Psoas muscle (tissue), 8 donors: ENCODE results near the gene OPRM1. TPM values are rescaled to one million over a fixed set of nuclear protein-coding genes. Genes with fewer than 3 reads are reported as not detected.

Source experiments
- ATAC-seq, 4 donors: fragments of 200-7000 bp; cut with Tn5 transposase; one replicate each; pipeline ENCODE4 v1.9.1; 2020; ENCODE audit warnings: moderate library complexity in 3 of 4, mild to moderate bottlenecking in 2 of 4
- DNase-seq, 2 donors: peaks; one replicate each; pipeline ENCODE4 v3.0.0-alpha.2; 2020
- H3K27ac ChIP-seq: fragments of 200-600 bp; one replicate; pipeline ENCODE4 v1.8.0; 2022
- H3K27me3 ChIP-seq, 3 donors: fragments of 200-600 bp in 1 of 3; one replicate each; pipeline versions ENCODE4 v1.6.1 to v1.8.0; 2013 to 2022; ENCODE audit warnings: low read length in 2 of 3, mild to moderate bottlenecking in 2 of 3, moderate library complexity in 1 of 3; ENCODE audit not compliant: insufficient read depth in 3 of 3
- H3K36me3 ChIP-seq, 2 donors: fragments of 200-600 bp in 1 of 2; one replicate each; pipeline versions ENCODE4 v1.6.1 to v1.8.0; 2013 to 2022; ENCODE audit warnings: low read depth in 1 of 2, mild to moderate bottlenecking in 1 of 2, moderate library complexity in 1 of 2; ENCODE audit not compliant: insufficient read depth in 1 of 2
- H3K4me1 ChIP-seq: fragments of 200-600 bp; one replicate; pipeline ENCODE4 v1.8.0; 2022
- H3K4me3 ChIP-seq: fragments of 200-600 bp; one replicate; pipeline ENCODE4 v1.8.0; 2022; ENCODE audit warnings: mild to moderate bottlenecking
- H3K9me3 ChIP-seq: fragments of 200-600 bp; one replicate; pipeline ENCODE4 v1.8.0; 2022
- whole genome bisulfite sequencing, 3 donors: extraction: QIAGEN DNeasy Blood & Tissue Kit; methylation state at CpG; one replicate each; pipeline versions ENCODE4 v1.1.6 to v1.1.7; 2013; 5-methylcytosine and 5-hydroxymethylcytosine counted together
- intact Hi-C, 2 donors: fragments of 100-400 bp; cut with DNase I; formaldehyde crosslinking; loops; one replicate each; pipeline versions ENCODE4 v1.11.0 to v1.14.2; 2022
- polyA plus RNA-seq, 3 donors: library from polyadenylated mRNA; stranded (reverse); fragments of 200-250 nt; gene quantifications; one replicate each; pipeline ENCODE4 v1.2.3, GENCODE V29; 2013
- total RNA-seq, 4 donors: library from RNA; stranded (reverse); fragmentation: NEBNext Ultra II Directional in 2 of 4; extraction: Animal tissue kit (Norgen Biotek cat#: 25700) in 2 of 4; gene quantifications; one replicate each; pipeline versions ENCODE4 v1.2.1 to v1.2.4, GENCODE V29; 2021 to 2023
- TF ChIP-seq, protein P1 (sequence below): fragments of 200-600 bp; IDR thresholded peaks from one replicate; pipeline ENCODE4 v1.8.0; 2022; ENCODE audit warnings: antibody characterized with exemption
- donor health status: healthy with polysubstance abuse.
- donor health status: DM: no; HTN: no; CAD: no; lungs with moderate emphysema.
- donor health status: Bipolar disorder and iron deficiency.
- donor health status: healthy.
- donor health status: DM: yes; HTN: yes; CAD: no.
- donor health status: DM: no; HTN: no; CAD: no.
- donor health status: DM: no; HTN: no; CAD: no.
- donor health status: DM: yes; HTN: yes; CAD: no.

OPRM1 gene
- total and polyA plus RNA-seq, 7 donors, result not detected

GRCh38 chr6:154261688-154262397 is 222.8 kb downstream of the OPRM1 start:
- TF ChIP-seq, protein P1, sequence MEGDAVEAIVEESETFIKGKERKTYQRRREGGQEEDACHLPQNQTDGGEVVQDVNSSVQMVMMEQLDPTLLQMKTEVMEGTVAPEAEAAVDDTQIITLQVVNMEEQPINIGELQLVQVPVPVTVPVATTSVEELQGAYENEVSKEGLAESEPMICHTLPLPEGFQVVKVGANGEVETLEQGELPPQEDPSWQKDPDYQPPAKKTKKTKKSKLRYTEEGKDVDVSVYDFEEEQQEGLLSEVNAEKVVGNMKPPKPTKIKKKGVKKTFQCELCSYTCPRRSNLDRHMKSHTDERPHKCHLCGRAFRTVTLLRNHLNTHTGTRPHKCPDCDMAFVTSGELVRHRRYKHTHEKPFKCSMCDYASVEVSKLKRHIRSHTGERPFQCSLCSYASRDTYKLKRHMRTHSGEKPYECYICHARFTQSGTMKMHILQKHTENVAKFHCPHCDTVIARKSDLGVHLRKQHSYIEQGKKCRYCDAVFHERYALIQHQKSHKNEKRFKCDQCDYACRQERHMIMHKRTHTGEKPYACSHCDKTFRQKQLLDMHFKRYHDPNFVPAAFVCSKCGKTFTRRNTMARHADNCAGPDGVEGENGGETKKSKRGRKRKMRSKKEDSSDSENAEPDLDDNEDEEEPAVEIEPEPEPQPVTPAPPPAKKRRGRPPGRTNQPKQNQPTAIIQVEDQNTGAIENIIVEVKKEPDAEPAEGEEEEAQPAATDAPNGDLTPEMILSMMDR, result no peak
- intact Hi-C loops, result no loop called here
- H3K4me1 ChIP-seq, result no peaks in the 10 kb centered on the region
- ATAC-seq (no peak), DNase-seq (no peak)
- no peak overlapping the region for H3K27ac ChIP-seq
- no peaks in the 10 kb centered on the region for H3K9me3 ChIP-seq
- 79 to 84% (median 80%) methylated on average over 7 of the region's 7 CpGs for WGBS, 3 donors
- H3K4me3 ChIP-seq, result no peak overlapping the region
- no peaks in the 10 kb centered on the region for H3K27me3 ChIP-seq
- H3K36me3 ChIP-seq, result no peaks in the 10 kb centered on the region

- no peaks in the 10 kb centered on the region for H3K27me3 ChIP-seq
- ATAC-seq (no peak), DNase-seq (no peak)
- H3K9me3 ChIP-seq, result no peaks in the 10 kb centered on the region
- no peak overlapping the region for H3K27ac ChIP-seq
- H3K4me3 ChIP-seq, result no peak overlapping the region
- no peaks in the 10 kb centered on the region for H3K36me3 ChIP-seq
- intact Hi-C loops, result no loop called here
- no peaks in the 10 kb centered on the region for H3K4me1 ChIP-seq
- TF ChIP-seq, protein P1, result no peak
These were observed 227.6 kb downstream of the OPRM1 start for GRCh38 chr6:154266560-154267099.

DNA sequence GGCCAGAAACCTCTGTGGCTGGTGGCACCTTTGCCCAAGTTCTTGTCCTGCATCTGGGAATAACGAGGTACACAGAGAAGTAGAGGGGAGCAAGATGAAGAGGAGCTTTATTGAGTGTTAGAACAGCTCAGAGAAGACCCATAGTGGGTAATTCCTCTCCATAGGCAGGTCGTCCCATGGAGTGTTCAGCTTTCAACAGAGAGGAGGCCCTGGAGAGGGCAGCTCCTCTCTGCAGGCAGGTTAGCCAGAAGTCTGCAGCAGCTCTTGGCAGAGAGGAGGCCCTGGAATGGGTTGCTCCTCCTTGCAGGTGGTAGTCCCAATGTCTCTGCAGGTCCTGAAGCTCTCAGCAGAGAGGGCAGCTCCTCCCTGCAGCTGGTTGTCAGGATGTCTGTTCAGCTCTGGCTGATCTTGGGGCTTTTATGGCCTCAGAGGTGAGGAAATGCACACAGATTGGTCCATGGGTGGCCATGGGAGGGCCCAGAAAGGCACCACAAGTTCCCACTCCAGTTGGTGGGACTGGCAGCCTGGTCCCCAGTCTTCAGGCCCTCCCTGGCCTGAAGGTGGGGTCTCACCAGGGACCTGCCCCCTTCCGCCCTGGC is 228.6 kb downstream of the OPRM1 start:
- 73 to 85% (median 74%) methylated on average over 3 of the region's 3 CpGs for WGBS, 3 donors
- ATAC-seq (no peak), DNase-seq (no peak)
- H3K36me3 ChIP-seq, result no peaks in the 10 kb centered on the region
- no peak overlapping the region for H3K4me3 ChIP-seq
- H3K4me1 ChIP-seq, result no peaks in the 10 kb centered on the region
- no peaks in the 10 kb centered on the region for H3K9me3 ChIP-seq
- intact Hi-C loops, result no loop called here
- no peaks in the 10 kb centered on the region for H3K27me3 ChIP-seq
- TF ChIP-seq, protein P1, result no peak
- H3K27ac ChIP-seq, result no peak overlapping the region

GRCh38 chr6:154268486-154268885 is 229.4 kb downstream of the OPRM1 start:
- no peak for ATAC-seq
- intact Hi-C loops, result no loop called here
- WGBS, 3 donors, result 90 to 94% (median 90%) methylated on average over 3 of the region's 3 CpGs

More at GRCh38 chr6:154268486-154268885, 229.4 kb downstream of the OPRM1 start:
- Histone ChIP-seq H3K27ac (no peak overlapping the region), H3K9me3 (no peaks in the 10 kb centered on the region), H3K36me3 (no peaks in the 10 kb centered on the region), H3K4me3 (no peak overlapping the region), H3K27me3 (no peaks in the 10 kb centered on the region), H3K4me1 (no peaks in the 10 kb centered on the region)
- TF ChIP-seq, protein P1, result no peak
- no peak for DNase-seq
